GM13977 (cell line): ENCODE results near the gene KBTBD4.
"Not testable (repeated sequence)": the region's sequence is repeated elsewhere in the genome, so short reads cannot be mapped to it uniquely, and the experiment has no call there.

Source experiments
- DNase-seq: peaks from one replicate; pipeline ENCODE4 v3.0.0; 2012; ENCODE audit warnings: low spot score
- in situ Hi-C: fragments of 300-500 bp; cut with MboI; formaldehyde crosslinking; loops from one replicate; pipeline ENCODE4 v1.12.0; 2022; ENCODE audit warnings: low sequenced_read_pairs, low pct_unique_long_range_greater_than_20kb, mixed read lengths, inconsistent platforms; ENCODE audit not compliant: unreplicated experiment
- TF ChIP-seq, protein P1 (sequence below): IDR thresholded peaks from 2 replicates; pipeline ENCODE4 v1.5.1; 2012; ENCODE audit warnings: mild to moderate bottlenecking, control low read depth; ENCODE audit not compliant: insufficient read depth; ENCODE audit errors: extremely low read depth, missing control alignments

KBTBD4 gene

GRCh38 chr11:47529951-47530350 is 48.8 kb downstream of the KBTBD4 start:
- no peak for DNase-seq
- in situ Hi-C loops = no loop called here

GRCh38 chr11:47527186-47527585 is 51.6 kb downstream of the KBTBD4 start:
- in situ Hi-C loops = no loop called here
- TF ChIP-seq, protein P1, sequence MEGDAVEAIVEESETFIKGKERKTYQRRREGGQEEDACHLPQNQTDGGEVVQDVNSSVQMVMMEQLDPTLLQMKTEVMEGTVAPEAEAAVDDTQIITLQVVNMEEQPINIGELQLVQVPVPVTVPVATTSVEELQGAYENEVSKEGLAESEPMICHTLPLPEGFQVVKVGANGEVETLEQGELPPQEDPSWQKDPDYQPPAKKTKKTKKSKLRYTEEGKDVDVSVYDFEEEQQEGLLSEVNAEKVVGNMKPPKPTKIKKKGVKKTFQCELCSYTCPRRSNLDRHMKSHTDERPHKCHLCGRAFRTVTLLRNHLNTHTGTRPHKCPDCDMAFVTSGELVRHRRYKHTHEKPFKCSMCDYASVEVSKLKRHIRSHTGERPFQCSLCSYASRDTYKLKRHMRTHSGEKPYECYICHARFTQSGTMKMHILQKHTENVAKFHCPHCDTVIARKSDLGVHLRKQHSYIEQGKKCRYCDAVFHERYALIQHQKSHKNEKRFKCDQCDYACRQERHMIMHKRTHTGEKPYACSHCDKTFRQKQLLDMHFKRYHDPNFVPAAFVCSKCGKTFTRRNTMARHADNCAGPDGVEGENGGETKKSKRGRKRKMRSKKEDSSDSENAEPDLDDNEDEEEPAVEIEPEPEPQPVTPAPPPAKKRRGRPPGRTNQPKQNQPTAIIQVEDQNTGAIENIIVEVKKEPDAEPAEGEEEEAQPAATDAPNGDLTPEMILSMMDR = no peak
- no peak for DNase-seq

More at GRCh38 chr11:47529951-47530350, 48.8 kb downstream of the KBTBD4 start:
- TF ChIP-seq, protein P1 = no peak

GRCh38 chr11:47526032-47526431 is 52.7 kb downstream of the KBTBD4 start:
- in situ Hi-C loops, DNase-seq: not testable (repeated sequence)

- peak; percentile 39 for DNase-seq
- TF ChIP-seq, protein P1 = no peak
- in situ Hi-C loops = loop anchor here (25.0 kb wide), 1 partner anchor 588 kb away; no protein-coding TSS in a partner anchor
Measured at GRCh38 chr11:47524291-47524874, 54.4 kb downstream of the KBTBD4 start.

- peak; percentile 45 for DNase-seq
- TF ChIP-seq, protein P1 = no peak
- in situ Hi-C loops = loop anchor here (25.0 kb wide), 1 partner anchor 589 kb away; no protein-coding TSS in a partner anchor
Measured at GRCh38 chr11:47523490-47524225, 55.1 kb downstream of the KBTBD4 start.
